ENCODE results near the gene VEGFA. TPM values are rescaled to one million over a fixed set of nuclear protein-coding genes. Genes with fewer than 3 reads are reported as not detected.

Gene VEGFA
- total RNA-seq, 1 donor from 2014 or later = 136 TPM

DNA sequence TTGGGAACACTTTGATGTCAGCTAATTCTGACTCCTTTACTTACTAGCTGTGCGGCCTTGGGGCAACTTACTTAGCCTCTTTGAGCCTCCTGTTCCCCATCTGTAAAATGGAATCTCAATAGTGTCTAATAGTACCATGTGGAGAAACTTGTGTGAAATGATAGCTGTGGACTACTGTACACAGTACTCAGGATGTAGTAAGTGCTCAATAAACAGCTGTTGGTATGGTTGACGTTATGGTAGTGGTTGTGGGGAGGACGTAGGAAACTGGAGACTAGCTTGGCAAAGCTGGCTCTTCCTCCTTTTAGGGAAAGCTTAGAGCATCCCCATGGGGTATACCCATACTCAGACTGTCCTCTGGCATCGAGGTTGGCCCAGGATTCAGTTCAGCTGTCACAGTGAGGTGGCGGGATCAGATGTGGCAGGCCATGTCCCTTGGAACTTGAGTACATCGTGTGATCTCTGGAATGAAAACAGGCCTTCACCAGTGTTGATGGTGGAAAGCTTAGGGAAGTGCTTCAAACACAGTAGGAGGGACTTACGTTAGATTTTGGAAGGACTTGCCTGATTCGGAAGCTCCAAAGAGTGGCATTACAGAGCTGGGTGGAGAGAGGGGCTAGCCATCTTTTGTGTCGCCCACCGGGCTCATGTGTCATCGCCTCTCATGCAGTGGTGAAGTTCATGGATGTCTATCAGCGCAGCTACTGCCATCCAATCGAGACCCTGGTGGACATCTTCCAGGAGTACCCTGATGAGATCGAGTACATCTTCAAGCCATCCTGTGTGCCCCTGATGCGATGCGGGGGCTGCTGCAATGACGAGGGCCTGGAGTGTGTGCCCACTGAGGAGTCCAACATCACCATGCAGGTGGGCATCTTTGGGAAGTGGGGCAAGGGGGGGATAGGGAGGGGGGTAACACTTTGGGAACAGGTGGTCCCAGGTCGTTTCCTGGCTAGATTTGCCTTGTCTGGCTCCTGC, 7.1 kb downstream of the VEGFA start:
- Mint-ChIP-seq H3K4me3 (no peak overlapping the region), H3K27me3 (no peaks in the 10 kb centered on the region), H3K4me1 (ENCODE audit: unreplicated experiment) (peaks cover 33% of the 10 kb centered on the region), H3K9me3 (no peaks in the 10 kb centered on the region), H3K36me3 (peaks cover 17% of the 10 kb centered on the region), H3K27ac (peak overlapping the region; percentile 39)
- TF ChIP-seq, protein P1, sequence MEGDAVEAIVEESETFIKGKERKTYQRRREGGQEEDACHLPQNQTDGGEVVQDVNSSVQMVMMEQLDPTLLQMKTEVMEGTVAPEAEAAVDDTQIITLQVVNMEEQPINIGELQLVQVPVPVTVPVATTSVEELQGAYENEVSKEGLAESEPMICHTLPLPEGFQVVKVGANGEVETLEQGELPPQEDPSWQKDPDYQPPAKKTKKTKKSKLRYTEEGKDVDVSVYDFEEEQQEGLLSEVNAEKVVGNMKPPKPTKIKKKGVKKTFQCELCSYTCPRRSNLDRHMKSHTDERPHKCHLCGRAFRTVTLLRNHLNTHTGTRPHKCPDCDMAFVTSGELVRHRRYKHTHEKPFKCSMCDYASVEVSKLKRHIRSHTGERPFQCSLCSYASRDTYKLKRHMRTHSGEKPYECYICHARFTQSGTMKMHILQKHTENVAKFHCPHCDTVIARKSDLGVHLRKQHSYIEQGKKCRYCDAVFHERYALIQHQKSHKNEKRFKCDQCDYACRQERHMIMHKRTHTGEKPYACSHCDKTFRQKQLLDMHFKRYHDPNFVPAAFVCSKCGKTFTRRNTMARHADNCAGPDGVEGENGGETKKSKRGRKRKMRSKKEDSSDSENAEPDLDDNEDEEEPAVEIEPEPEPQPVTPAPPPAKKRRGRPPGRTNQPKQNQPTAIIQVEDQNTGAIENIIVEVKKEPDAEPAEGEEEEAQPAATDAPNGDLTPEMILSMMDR (conservative IDR thresholded peaks at IDR 0.05) = no peak
- DNase-seq (ENCODE audit: extremely low spot score, unreplicated experiment) = no peak

DNA sequence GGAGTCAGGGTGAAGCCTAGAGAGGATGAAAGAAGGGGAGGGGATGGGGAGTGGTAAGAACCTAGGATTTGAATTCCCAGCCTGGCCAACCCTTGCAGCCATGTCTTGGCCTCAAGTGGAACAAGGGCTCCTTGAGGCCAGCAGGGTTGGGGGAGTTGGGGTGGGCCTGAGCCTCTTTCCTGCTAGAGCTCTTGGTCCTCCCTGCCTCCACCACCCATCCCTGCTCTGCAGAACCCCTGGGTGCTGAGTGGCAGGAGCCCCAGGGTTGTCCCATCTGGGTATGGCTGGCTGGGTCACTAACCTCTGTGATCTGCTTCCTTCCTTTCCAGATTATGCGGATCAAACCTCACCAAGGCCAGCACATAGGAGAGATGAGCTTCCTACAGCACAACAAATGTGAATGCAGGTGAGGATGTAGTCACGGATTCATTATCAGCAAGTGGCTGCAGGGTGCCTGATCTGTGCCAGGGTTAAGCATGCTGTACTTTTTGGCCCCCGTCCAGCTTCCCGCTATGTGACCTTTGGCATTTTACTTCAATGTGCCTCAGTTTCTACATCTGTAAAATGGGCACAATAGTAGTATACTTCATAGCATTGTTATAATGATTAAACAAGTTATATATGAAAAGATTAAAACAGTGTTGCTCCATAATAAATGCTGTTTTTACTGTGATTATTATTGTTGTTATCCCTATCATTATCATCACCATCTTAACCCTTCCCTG, 8.3 kb downstream of the VEGFA start:
- TF ChIP-seq, protein P1 (conservative IDR thresholded peaks at IDR 0.05) = no peak
- Mint-ChIP-seq H3K36me3 (peaks cover 20% of the 10 kb centered on the region), H3K4me1 (ENCODE audit: unreplicated experiment) (peaks cover 26% of the 10 kb centered on the region), H3K4me3 (no peak overlapping the region), H3K27ac (no peak overlapping the region), H3K27me3 (no peaks in the 10 kb centered on the region), H3K9me3 (no peaks in the 10 kb centered on the region)
- no peak for DNase-seq (ENCODE audit: extremely low spot score, unreplicated experiment)

DNA sequence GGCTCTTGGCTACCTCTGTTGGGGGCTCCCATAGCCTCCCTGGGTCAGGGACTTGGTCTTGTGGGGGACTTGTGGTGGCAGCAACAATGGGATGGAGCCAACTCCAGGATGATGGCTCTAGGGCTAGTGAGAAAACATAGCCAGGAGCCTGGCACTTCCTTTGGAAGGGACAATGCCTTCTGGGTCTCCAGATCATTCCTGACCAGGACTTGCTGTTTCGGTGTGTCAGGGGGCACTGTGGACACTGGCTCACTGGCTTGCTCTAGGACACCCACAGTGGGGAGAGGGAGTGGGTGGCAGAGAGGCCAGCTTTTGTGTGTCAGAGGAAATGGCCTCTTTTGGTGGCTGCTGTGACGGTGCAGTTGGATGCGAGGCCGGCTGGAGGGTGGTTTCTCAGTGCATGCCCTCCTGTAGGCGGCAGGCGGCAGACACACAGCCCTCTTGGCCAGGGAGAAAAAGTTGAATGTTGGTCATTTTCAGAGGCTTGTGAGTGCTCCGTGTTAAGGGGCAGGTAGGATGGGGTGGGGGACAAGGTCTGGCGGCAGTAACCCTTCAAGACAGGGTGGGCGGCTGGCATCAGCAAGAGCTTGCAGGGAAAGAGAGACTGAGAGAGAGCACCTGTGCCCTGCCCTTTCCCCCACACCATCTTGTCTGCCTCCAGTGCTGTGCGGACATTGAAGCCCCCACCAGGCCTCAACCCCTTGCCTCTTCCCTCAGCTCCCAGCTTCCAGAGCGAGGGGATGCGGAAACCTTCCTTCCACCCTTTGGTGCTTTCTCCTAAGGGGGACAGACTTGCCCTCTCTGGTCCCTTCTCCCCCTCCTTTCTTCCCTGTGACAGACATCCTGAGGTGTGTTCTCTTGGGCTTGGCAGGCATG, 9.2 kb downstream of the VEGFA start:
- H3K4me1 Mint-ChIP-seq (ENCODE audit: unreplicated experiment) = peaks cover 23% of the 10 kb centered on the region
- no peaks in the 10 kb centered on the region for H3K27me3 Mint-ChIP-seq
- H3K4me3 Mint-ChIP-seq = no peak overlapping the region
- no peaks in the 10 kb centered on the region for H3K9me3 Mint-ChIP-seq
- H3K27ac Mint-ChIP-seq = no peak overlapping the region
- peaks cover 18% of the 10 kb centered on the region for H3K36me3 Mint-ChIP-seq
- DNase-seq (ENCODE audit: extremely low spot score, unreplicated experiment) = no peak
- TF ChIP-seq, protein P1 (conservative IDR thresholded peaks at IDR 0.05) = no peak

DNA sequence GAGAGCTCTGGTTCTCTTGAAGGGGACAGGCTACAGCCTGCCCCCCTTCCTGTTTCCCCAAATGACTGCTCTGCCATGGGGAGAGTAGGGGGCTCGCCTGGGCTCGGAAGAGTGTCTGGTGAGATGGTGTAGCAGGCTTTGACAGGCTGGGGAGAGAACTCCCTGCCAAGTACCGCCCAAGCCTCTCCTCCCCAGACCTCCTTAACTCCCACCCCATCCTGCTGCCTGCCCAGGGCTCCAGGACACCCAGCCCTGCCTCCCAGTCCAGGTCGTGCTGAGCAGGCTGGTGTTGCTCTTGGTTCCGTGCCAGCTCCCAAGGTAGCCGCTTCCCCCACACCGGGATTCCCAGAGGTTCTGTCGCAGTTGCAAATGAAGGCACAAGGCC, 9.8 kb downstream of the VEGFA start:
- Mint-ChIP-seq H3K36me3 (peaks cover 22% of the 10 kb centered on the region), H3K27me3 (no peaks in the 10 kb centered on the region), H3K27ac (no peak overlapping the region), H3K4me3 (no peak overlapping the region), H3K9me3 (no peaks in the 10 kb centered on the region), H3K4me1 (ENCODE audit: unreplicated experiment) (peaks cover 16% of the 10 kb centered on the region)
- TF ChIP-seq, protein P1 (conservative IDR thresholded peaks at IDR 0.05) = no peak
- no peak for DNase-seq (ENCODE audit: extremely low spot score, unreplicated experiment)

DNA sequence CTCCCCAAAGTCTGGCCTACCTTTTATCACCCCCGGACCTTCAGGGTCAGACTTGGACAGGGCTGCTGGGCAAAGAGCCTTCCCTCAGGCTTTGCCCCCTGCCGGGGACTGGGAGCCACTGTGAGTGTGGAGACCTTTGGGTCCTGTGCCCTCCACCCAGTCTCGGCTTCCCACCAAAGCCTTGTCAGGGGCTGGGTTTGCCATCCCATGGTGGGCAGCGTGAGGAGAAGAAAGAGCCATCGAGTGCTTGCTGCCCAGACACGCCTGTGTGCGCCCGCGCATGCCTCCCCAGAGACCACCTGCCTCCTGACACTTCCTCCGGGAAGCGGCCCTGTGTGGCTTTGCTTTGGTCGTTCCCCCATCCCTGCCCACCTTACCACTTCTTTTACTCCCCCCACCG, 10.3 kb downstream of the VEGFA start:
- TF ChIP-seq, protein P1 (conservative IDR thresholded peaks at IDR 0.05) = no peak
- H3K27ac Mint-ChIP-seq = no peak overlapping the region
- H3K4me3 Mint-ChIP-seq = no peak overlapping the region
- no peaks in the 10 kb centered on the region for H3K9me3 Mint-ChIP-seq
- no peaks in the 10 kb centered on the region for H3K27me3 Mint-ChIP-seq
- no peak for DNase-seq (ENCODE audit: extremely low spot score, unreplicated experiment)
- H3K4me1 Mint-ChIP-seq (ENCODE audit: unreplicated experiment) = peaks cover 12% of the 10 kb centered on the region
- peaks cover 22% of the 10 kb centered on the region for H3K36me3 Mint-ChIP-seq

All from type B pancreatic cell (in vitro differentiated cells).